Panc1 (cell line): ENCODE data around the gene IL32. TPM values are rescaled to one million over a fixed set of nuclear protein-coding genes. Genes with fewer than 3 reads are reported as not detected.

Source experiments
- ATAC-seq: fragments of 200-7000 bp; cut with Tn5 transposase; 2 replicates; pipeline ENCODE4 v1.9.1; 2020; ENCODE audit warnings: mild to moderate bottlenecking, moderate library complexity
- BruUV-seq: library from RNA; stranded (reverse); fragments of 400-500 nt; replicated peaks from 2 replicates; lab custom pipeline; 2021; lab: Mats Ljungman, UMichigan
- CTCF ChIA-PET: fragments of 300-600 bp; sonication (Branson Sonifier 250); formaldehyde crosslinking; loops from one replicate; lab custom pipeline; 2022; ENCODE audit warnings: antibody characterized with exemption; lab: Charles Lee
- POLR2A ChIA-PET: fragments of 300-600 bp; sonication (Branson Sonifier 250); formaldehyde crosslinking; loops from one replicate; lab custom pipeline; 2022; ENCODE audit warnings: antibody characterized with exemption; lab: Charles Lee
- DNase-seq: peaks from one replicate; pipeline ENCODE4 v3.0.0-alpha.2; 2010; ENCODE audit warnings: low read depth, low spot score
- H3K27ac ChIP-seq: 2 replicates; pipeline ENCODE4 v1.5.1; 2011; ENCODE audit warnings: mild to moderate bottlenecking, low read length, inconsistent platforms
- H3K27me3 ChIP-seq: fragments of 200-500 bp; sonication (Bioruptor generic); 2 replicates; pipeline ENCODE4 v1.6.0; 2014; ENCODE audit warnings: low read length, inconsistent platforms; ENCODE audit not compliant: control insufficient read depth, insufficient read depth
- H3K36me3 ChIP-seq: fragments of 200-500 bp; sonication (Bioruptor generic); 2 replicates; pipeline ENCODE4 v1.5.1; 2014; ENCODE audit warnings: inconsistent platforms, mild to moderate bottlenecking, low read length, moderate library complexity; ENCODE audit not compliant: control insufficient read depth, insufficient read depth
- H3K4me1 ChIP-seq: 2 replicates; pipeline ENCODE4 v1.5.1; 2011; ENCODE audit warnings: inconsistent platforms, mild to moderate bottlenecking, low read length, moderate library complexity; ENCODE audit not compliant: control insufficient read depth, insufficient read depth
- H3K4me3 ChIP-seq, 2 experiments: 2 replicates each; pipeline ENCODE4 v1.5.1; 2011 to 2012; ENCODE audit warnings: low read depth in 2 of 2, low read length in 2 of 2, mild to moderate bottlenecking in 2 of 2, inconsistent platforms in 1 of 2, moderate library complexity in 1 of 2
- H3K9me3 ChIP-seq: fragments of 200-500 bp; sonication (Bioruptor generic); 2 replicates; pipeline ENCODE4 v1.5.1; 2014; ENCODE audit warnings: low read depth, mild to moderate bottlenecking, inconsistent platforms, low read length, moderate library complexity; ENCODE audit not compliant: control insufficient read depth, insufficient read depth
- POLR2AphosphoS5 ChIP-seq: IDR thresholded peaks from 2 replicates; pipeline ENCODE4 v1.6.1; 2012; ENCODE audit warnings: mild to moderate bottlenecking, low read depth, low read length, moderate library complexity
- SIN3A ChIP-seq: IDR thresholded peaks from 2 replicates; pipeline ENCODE4 v1.6.1; 2012; ENCODE audit warnings: low read depth, mild to moderate bottlenecking, low read length, moderate library complexity, borderline replicate concordance; ENCODE audit not compliant: insufficient read depth
- TCF7L2 ChIP-seq: IDR thresholded peaks from 2 replicates; pipeline ENCODE4 v1.6.1; 2011; ENCODE audit warnings: mild to moderate bottlenecking, low read depth, low read length, inconsistent platforms
- in situ Hi-C: cut with HindIII; loops from 2 replicates; pipeline ENCODE4 v1.10.0; 2016; ENCODE audit warnings: low sequenced_read_pairs, low pct_unique_long_range_greater_than_20kb
- intact Hi-C: fragments of 100-400 bp; cut with micrococcal nuclease; formaldehyde crosslinking; loops from one replicate; pipeline ENCODE4 v1.10.0; 2022; ENCODE audit not compliant: unreplicated experiment
- total RNA-seq: library from RNA; stranded (reverse); gene quantifications from one replicate; pipeline ENCODE4 v1.2.1, GENCODE V29; 2021; ENCODE audit not compliant: unreplicated experiment
- TF ChIP-seq, protein P1 (sequence below), 2 experiments: IDR thresholded peaks; 2 replicates each; pipeline ENCODE4 v1.6.1; 2011 to 2012; ENCODE audit warnings: low read depth in 2 of 2, control low read depth in 1 of 2, low read length in 1 of 2, mild to moderate bottlenecking in 1 of 2, moderate library complexity in 1 of 2; ENCODE audit not compliant: insufficient read depth in 1 of 2
- TF ChIP-seq, protein P2 (sequence below): fragments of 450-650 bp; IDR thresholded peaks from 2 replicates; pipeline ENCODE4 v1.5.1; 2017; ENCODE audit warnings: mild to moderate bottlenecking

Gene IL32
- total RNA-seq, 1 experiment from 2014 or later: 17.1 TPM

DNA sequence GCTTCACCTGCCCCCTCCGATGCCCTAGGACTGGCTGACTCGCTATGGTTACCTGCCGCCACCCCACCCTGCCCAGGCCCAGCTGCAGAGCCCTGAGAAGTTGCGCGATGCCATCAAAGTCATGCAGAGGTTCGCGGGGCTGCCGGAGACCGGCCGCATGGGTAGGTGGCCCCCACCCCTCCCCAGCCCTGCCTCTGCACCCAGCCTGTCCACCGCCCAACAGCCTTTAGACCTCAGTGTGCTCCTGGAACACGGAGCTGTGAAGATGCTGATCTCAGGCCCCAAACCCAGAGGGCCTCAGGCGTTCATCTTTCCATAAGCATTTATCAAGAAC lies 18.1 kb upstream of the IL32 start:
- H3K36me3 ChIP-seq: no peaks in the 10 kb centered on the region
- ATAC-seq: 0 out of 2 replicates have a peak, but pooled peaks have one; percentile 7
- in situ Hi-C loops (no loop called here), intact Hi-C loops (no loop called here)
- no peak overlapping the region for H3K4me3 ChIP-seq
- POLR2A ChIA-PET: no interaction called here
- no peaks in the 10 kb centered on the region for H3K9me3 ChIP-seq
- H3K27me3 ChIP-seq: no peaks in the 10 kb centered on the region
- CTCF ChIA-PET: interaction anchor here (1.3 to 1.4 kb wide), 2 partner anchors 11 to 15 kb away, joined by 4 to 6 read pairs; no protein-coding TSS in a partner anchor
- TF ChIP-seq, protein P1, sequence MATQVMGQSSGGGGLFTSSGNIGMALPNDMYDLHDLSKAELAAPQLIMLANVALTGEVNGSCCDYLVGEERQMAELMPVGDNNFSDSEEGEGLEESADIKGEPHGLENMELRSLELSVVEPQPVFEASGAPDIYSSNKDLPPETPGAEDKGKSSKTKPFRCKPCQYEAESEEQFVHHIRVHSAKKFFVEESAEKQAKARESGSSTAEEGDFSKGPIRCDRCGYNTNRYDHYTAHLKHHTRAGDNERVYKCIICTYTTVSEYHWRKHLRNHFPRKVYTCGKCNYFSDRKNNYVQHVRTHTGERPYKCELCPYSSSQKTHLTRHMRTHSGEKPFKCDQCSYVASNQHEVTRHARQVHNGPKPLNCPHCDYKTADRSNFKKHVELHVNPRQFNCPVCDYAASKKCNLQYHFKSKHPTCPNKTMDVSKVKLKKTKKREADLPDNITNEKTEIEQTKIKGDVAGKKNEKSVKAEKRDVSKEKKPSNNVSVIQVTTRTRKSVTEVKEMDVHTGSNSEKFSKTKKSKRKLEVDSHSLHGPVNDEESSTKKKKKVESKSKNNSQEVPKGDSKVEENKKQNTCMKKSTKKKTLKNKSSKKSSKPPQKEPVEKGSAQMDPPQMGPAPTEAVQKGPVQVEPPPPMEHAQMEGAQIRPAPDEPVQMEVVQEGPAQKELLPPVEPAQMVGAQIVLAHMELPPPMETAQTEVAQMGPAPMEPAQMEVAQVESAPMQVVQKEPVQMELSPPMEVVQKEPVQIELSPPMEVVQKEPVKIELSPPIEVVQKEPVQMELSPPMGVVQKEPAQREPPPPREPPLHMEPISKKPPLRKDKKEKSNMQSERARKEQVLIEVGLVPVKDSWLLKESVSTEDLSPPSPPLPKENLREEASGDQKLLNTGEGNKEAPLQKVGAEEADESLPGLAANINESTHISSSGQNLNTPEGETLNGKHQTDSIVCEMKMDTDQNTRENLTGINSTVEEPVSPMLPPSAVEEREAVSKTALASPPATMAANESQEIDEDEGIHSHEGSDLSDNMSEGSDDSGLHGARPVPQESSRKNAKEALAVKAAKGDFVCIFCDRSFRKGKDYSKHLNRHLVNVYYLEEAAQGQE (IDR thresholded peaks at IDR 0.05; ENCODE audit: insufficient read depth in 1 of 2, low read depth in 2 of 2, low read length in 1 of 2): no peak
- TF ChIP-seq TCF7L2: no peak
- TF ChIP-seq, protein P2, sequence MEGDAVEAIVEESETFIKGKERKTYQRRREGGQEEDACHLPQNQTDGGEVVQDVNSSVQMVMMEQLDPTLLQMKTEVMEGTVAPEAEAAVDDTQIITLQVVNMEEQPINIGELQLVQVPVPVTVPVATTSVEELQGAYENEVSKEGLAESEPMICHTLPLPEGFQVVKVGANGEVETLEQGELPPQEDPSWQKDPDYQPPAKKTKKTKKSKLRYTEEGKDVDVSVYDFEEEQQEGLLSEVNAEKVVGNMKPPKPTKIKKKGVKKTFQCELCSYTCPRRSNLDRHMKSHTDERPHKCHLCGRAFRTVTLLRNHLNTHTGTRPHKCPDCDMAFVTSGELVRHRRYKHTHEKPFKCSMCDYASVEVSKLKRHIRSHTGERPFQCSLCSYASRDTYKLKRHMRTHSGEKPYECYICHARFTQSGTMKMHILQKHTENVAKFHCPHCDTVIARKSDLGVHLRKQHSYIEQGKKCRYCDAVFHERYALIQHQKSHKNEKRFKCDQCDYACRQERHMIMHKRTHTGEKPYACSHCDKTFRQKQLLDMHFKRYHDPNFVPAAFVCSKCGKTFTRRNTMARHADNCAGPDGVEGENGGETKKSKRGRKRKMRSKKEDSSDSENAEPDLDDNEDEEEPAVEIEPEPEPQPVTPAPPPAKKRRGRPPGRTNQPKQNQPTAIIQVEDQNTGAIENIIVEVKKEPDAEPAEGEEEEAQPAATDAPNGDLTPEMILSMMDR: no peak
- TF ChIP-seq SIN3A: no peak
- TF ChIP-seq POLR2AphosphoS5: no peak
- no TSS peak for BruUV-seq
- DNase-seq: no peak
- no peaks in the 10 kb centered on the region for H3K4me1 ChIP-seq
- no peak overlapping the region for H3K27ac ChIP-seq

DNA sequence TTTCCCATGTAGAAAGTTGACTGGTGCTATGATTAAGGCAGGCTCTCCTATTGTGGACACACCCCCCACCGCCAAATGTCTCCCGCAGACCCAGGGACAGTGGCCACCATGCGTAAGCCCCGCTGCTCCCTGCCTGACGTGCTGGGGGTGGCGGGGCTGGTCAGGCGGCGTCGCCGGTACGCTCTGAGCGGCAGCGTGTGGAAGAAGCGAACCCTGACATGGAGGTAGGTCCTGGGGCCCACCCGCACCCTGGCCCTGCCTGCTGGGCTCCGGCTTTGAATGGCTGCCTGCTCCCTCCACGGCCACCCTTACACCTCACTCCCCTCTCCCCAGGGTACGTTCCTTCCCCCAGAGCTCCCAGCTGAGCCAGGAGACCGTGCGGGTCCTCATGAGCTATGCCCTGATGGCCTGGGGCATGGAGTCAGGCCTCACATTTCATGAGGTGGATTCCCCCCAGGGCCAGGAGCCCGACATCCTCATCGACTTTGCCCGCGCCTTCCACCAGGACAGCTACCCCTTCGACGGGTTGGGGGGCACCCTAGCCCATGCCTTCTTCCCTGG lies 15.4 kb upstream of the IL32 start:
- Histone ChIP-seq H3K27me3 (no peaks in the 10 kb centered on the region), H3K27ac (no peak overlapping the region), H3K36me3 (no peaks in the 10 kb centered on the region), H3K4me3 (no peak overlapping the region), H3K4me1 (no peaks in the 10 kb centered on the region), H3K9me3 (no peaks in the 10 kb centered on the region)
- intact Hi-C loops: loop anchor here (10.0 kb wide), 1 partner anchor 75 kb away; no protein-coding TSS in a partner anchor
- no peak for TF ChIP-seq POLR2AphosphoS5
- no peak for TF ChIP-seq SIN3A
- no peak for TF ChIP-seq TCF7L2
- TF ChIP-seq, protein P2: no peak
- TF ChIP-seq, protein P1 (IDR thresholded peaks at IDR 0.05; ENCODE audit: insufficient read depth in 1 of 2, low read depth in 2 of 2, low read length in 1 of 2): no peak
- ATAC-seq: no peak
- ChIA-PET POLR2A (no interaction called here), CTCF (no interaction called here)
- BruUV-seq: no TSS peak
- in situ Hi-C loops: no loop called here
- no peak for DNase-seq
